ENCODE data around the gene ACBD7.

The ACBD7 gene

DNA sequence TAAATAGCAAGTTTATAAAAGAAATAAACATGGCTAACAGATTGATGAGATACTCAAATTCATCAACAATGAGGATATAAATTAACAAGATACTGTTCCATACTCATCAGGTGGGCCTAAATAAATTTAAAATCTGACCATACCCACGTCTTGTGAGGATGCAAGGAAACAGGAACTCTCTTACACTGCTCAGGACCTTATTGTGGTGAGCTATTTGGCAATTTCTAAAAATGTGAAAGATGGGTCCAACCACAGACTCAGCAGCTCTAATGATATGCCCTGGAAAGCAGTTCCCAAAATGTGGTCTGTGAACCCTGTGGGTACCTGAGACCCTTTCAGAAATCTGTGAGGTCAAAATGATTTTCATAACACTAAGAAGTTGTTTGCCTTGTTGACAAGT, 30.0 kb upstream of the ACBD7 start:
- Histone ChIP-seq H3K4me3 (ENCODE audit: low read depth in 1 of 2, low read length in 2 of 2) (no peak overlapping the region), H3K9me3 (ENCODE audit: low read length) (no peaks in the 10 kb centered on the region), H3K27me3 (ENCODE audit: control insufficient read depth in 1 of 2, insufficient read depth in 2 of 2, low read length in 2 of 2) (no peaks in the 10 kb centered on the region), H3K9ac (ENCODE audit: low read length) (no peak overlapping the region), H3K27ac (ENCODE audit: low read depth, low read length) (no peak overlapping the region), H3K36me3 (ENCODE audit: insufficient read depth, low read length) (peaks cover 41% of the 10 kb centered on the region), H3K4me1 (ENCODE audit: insufficient read depth, low read length) (no peaks in the 10 kb centered on the region)

GRCh38 chr10:15116225-15116624, 27.6 kb upstream of the ACBD7 start:
- Histone ChIP-seq H3K27ac (ENCODE audit: low read depth, low read length) (no peak overlapping the region), H3K4me3 (ENCODE audit: low read depth in 1 of 2, low read length in 2 of 2) (no peak overlapping the region), H3K9ac (ENCODE audit: low read length) (no peak overlapping the region), H3K4me1 (ENCODE audit: insufficient read depth, low read length) (no peaks in the 10 kb centered on the region), H3K27me3 (ENCODE audit: control insufficient read depth in 1 of 2, insufficient read depth in 2 of 2, low read length in 2 of 2) (no peaks in the 10 kb centered on the region), H3K9me3 (ENCODE audit: low read length) (no peaks in the 10 kb centered on the region), H3K36me3 (ENCODE audit: insufficient read depth, low read length) (peaks cover 43% of the 10 kb centered on the region)

- no peak overlapping the region for H3K4me3 ChIP-seq (ENCODE audit: low read depth in 1 of 2, low read length in 2 of 2)
- H3K36me3 ChIP-seq (ENCODE audit: insufficient read depth, low read length), result peaks cover 40% of the 10 kb centered on the region
- no peak overlapping the region for H3K9ac ChIP-seq (ENCODE audit: low read length)
- no peaks in the 10 kb centered on the region for H3K4me1 ChIP-seq (ENCODE audit: insufficient read depth, low read length)
- no peaks in the 10 kb centered on the region for H3K9me3 ChIP-seq (ENCODE audit: low read length)
- H3K27ac ChIP-seq (ENCODE audit: low read depth, low read length), result no peak overlapping the region
- no peaks in the 10 kb centered on the region for H3K27me3 ChIP-seq (ENCODE audit: control insufficient read depth in 1 of 2, insufficient read depth in 2 of 2, low read length in 2 of 2)
Observed at GRCh38 chr10:15113766-15114165, 25.2 kb upstream of the ACBD7 start.

GRCh38 chr10:15112657-15113056, 24.1 kb upstream of the ACBD7 start:
- Histone ChIP-seq H3K9ac (ENCODE audit: low read length) (no peak overlapping the region), H3K36me3 (ENCODE audit: insufficient read depth, low read length) (peaks cover 38% of the 10 kb centered on the region)

GRCh38 chr10:15106352-15107013, 17.9 kb upstream of the ACBD7 start:
- H3K9ac ChIP-seq (ENCODE audit: low read length), result no peak overlapping the region
- H3K4me3 ChIP-seq (ENCODE audit: low read depth in 1 of 2, low read length in 2 of 2), result no peak overlapping the region
- peaks cover 3% of the 10 kb centered on the region for H3K4me1 ChIP-seq (ENCODE audit: insufficient read depth, low read length)
- H3K27ac ChIP-seq (ENCODE audit: low read depth, low read length), result no peak overlapping the region
- no peaks in the 10 kb centered on the region for H3K27me3 ChIP-seq (ENCODE audit: control insufficient read depth in 1 of 2, insufficient read depth in 2 of 2, low read length in 2 of 2)
- peaks cover 59% of the 10 kb centered on the region for H3K36me3 ChIP-seq (ENCODE audit: insufficient read depth, low read length)
- no peaks in the 10 kb centered on the region for H3K9me3 ChIP-seq (ENCODE audit: low read length)

More at GRCh38 chr10:15112657-15113056, 24.1 kb upstream of the ACBD7 start:
- H3K9me3 ChIP-seq (ENCODE audit: low read length), result no peaks in the 10 kb centered on the region
- no peaks in the 10 kb centered on the region for H3K27me3 ChIP-seq (ENCODE audit: control insufficient read depth in 1 of 2, insufficient read depth in 2 of 2, low read length in 2 of 2)
- H3K4me3 ChIP-seq (ENCODE audit: low read depth in 1 of 2, low read length in 2 of 2), result no peak overlapping the region
- no peak overlapping the region for H3K27ac ChIP-seq (ENCODE audit: low read depth, low read length)
- H3K4me1 ChIP-seq (ENCODE audit: insufficient read depth, low read length), result no peaks in the 10 kb centered on the region

DNA sequence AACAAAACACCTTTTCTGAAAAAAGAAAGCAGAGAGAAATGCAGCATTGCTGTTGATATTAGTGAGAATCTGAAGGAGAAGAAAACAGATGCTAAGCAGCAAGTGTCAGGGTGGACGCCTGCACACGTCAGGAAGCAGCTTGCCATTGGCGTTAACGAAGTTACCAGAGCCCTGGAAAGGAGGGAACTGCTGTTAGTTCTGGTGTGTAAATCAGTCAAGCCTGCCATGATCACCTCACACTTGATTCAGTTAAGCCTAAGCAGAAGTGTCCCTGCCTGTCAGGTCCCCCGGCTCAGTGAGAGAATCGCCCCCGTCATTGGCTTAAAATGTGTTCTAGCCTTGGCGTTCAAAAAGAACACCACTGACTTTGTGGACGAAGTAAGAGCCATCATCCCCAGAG, 14.9 kb upstream of the ACBD7 start:
- peaks cover 50% of the 10 kb centered on the region for H3K36me3 ChIP-seq (ENCODE audit: insufficient read depth, low read length)
- no peaks in the 10 kb centered on the region for H3K9me3 ChIP-seq (ENCODE audit: low read length)
- H3K9ac ChIP-seq (ENCODE audit: low read length), result no peak overlapping the region
- H3K27ac ChIP-seq (ENCODE audit: low read depth, low read length), result no peak overlapping the region
- no peaks in the 10 kb centered on the region for H3K27me3 ChIP-seq (ENCODE audit: control insufficient read depth in 1 of 2, insufficient read depth in 2 of 2, low read length in 2 of 2)
- H3K4me1 ChIP-seq (ENCODE audit: insufficient read depth, low read length), result peaks cover 12% of the 10 kb centered on the region
- H3K4me3 ChIP-seq (ENCODE audit: low read depth in 1 of 2, low read length in 2 of 2), result no peak overlapping the region

DNA sequence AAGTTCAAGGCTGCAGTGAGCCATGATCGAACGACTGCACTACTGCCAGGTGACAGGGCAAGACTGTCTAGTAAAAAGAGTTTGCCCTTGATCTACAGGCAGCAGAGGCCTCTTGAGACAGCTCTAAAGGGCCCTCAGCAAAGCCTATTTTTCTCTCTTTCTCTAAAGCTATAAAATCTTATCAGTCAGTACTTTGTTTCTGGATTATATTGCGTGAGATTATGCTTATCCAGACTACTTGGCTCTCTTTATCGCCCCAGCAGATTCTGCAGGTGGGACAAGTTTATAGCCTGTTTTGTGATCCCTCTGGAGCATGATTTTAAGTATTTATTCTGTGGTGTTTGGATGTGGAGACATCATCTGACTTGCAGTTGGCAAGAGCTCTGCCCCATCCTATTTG, 11.3 kb upstream of the ACBD7 start:
- peaks cover 24% of the 10 kb centered on the region for H3K36me3 ChIP-seq (ENCODE audit: insufficient read depth, low read length)
- H3K9me3 ChIP-seq (ENCODE audit: low read length), result no peaks in the 10 kb centered on the region
- no peaks in the 10 kb centered on the region for H3K27me3 ChIP-seq (ENCODE audit: control insufficient read depth in 1 of 2, insufficient read depth in 2 of 2, low read length in 2 of 2)
- H3K9ac ChIP-seq (ENCODE audit: low read length), result no peak overlapping the region
- no peak overlapping the region for H3K27ac ChIP-seq (ENCODE audit: low read depth, low read length)
- no peak overlapping the region for H3K4me3 ChIP-seq (ENCODE audit: low read depth in 1 of 2, low read length in 2 of 2)
- peaks cover 21% of the 10 kb centered on the region for H3K4me1 ChIP-seq (ENCODE audit: insufficient read depth, low read length)

- peaks cover 21% of the 10 kb centered on the region for H3K4me1 ChIP-seq (ENCODE audit: insufficient read depth, low read length)
- H3K27me3 ChIP-seq (ENCODE audit: control insufficient read depth in 1 of 2, insufficient read depth in 2 of 2, low read length in 2 of 2), result no peaks in the 10 kb centered on the region
- H3K9ac ChIP-seq (ENCODE audit: low read length), result peak within 1 kb of the TSS; percentile 83
- no peaks in the 10 kb centered on the region for H3K9me3 ChIP-seq (ENCODE audit: low read length)
- H3K36me3 ChIP-seq (ENCODE audit: insufficient read depth, low read length), result peaks cover 6% of the 10 kb centered on the region
- peak within 1 kb of the TSS; percentile 87 to 95 for H3K4me3 ChIP-seq (ENCODE audit: low read depth in 1 of 2, low read length in 2 of 2)
- H3K27ac ChIP-seq (ENCODE audit: low read depth, low read length), result peak within 1 kb of the TSS; percentile 99
Observed at GRCh38 chr10:15097011-15097812, 8.6 kb upstream of the ACBD7 start, which contains the start of gene RPP38. TSS of gene RPP38 (plus strand) at chr10:15097355. CDS start at chr10:15103315, 5,960 bp downstream.

- Histone ChIP-seq H3K27ac (ENCODE audit: low read depth, low read length) (peak overlapping the region; percentile 99), H3K4me3 (ENCODE audit: low read depth in 1 of 2, low read length in 2 of 2) (peak overlapping the region; percentile 87 to 95), H3K9me3 (ENCODE audit: low read length) (no peaks in the 10 kb centered on the region), H3K9ac (ENCODE audit: low read length) (peak overlapping the region; percentile 83), H3K36me3 (ENCODE audit: insufficient read depth, low read length) (peaks cover under 1% of the 10 kb centered on the region), H3K4me1 (ENCODE audit: insufficient read depth, low read length) (peaks cover 21% of the 10 kb centered on the region), H3K27me3 (ENCODE audit: control insufficient read depth in 1 of 2, insufficient read depth in 2 of 2, low read length in 2 of 2) (no peaks in the 10 kb centered on the region)
Observed at GRCh38 chr10:15096661-15097010, 8.1 kb upstream of the ACBD7 start.

- Histone ChIP-seq H3K9me3 (ENCODE audit: low read length) (no peaks in the 10 kb centered on the region), H3K9ac (ENCODE audit: low read length) (no peak overlapping the region), H3K27me3 (ENCODE audit: control insufficient read depth in 1 of 2, insufficient read depth in 2 of 2, low read length in 2 of 2) (no peaks in the 10 kb centered on the region), H3K4me1 (ENCODE audit: insufficient read depth, low read length) (peaks cover 7% of the 10 kb centered on the region), H3K36me3 (ENCODE audit: insufficient read depth, low read length) (no peaks in the 10 kb centered on the region), H3K27ac (ENCODE audit: low read depth, low read length) (no peak overlapping the region), H3K4me3 (ENCODE audit: low read depth in 1 of 2, low read length in 2 of 2) (no peak overlapping the region)
Observed at GRCh38 chr10:15092855-15093408, 4.4 kb upstream of the ACBD7 start.

DNA sequence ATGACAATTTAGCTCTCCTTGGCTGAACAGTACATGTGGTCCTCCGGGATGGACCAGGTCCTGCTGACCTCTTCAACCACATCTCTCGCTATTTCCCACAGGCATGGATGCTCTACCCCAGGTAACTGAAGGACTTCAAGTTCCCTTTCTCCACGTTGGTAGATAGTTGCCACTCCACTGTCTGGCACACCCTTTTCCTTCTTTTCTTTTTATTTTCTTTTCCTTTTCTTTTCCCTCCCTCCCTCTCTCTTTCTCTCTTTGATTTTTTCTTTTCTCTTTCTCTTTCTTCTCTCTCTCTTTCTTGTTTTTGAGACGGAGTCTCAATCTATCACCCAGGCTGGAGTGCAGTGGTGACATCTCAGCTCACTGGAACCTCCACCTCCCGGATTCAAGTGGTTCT, 2.8 kb upstream of the ACBD7 start:
- Histone ChIP-seq H3K27ac (ENCODE audit: low read depth, low read length) (no peak overlapping the region), H3K36me3 (ENCODE audit: insufficient read depth, low read length) (no peaks in the 10 kb centered on the region), H3K9ac (ENCODE audit: low read length) (no peak overlapping the region), H3K27me3 (ENCODE audit: control insufficient read depth in 1 of 2, insufficient read depth in 2 of 2, low read length in 2 of 2) (no peaks in the 10 kb centered on the region), H3K4me1 (ENCODE audit: insufficient read depth, low read length) (peaks cover 2% of the 10 kb centered on the region), H3K9me3 (ENCODE audit: low read length) (no peaks in the 10 kb centered on the region), H3K4me3 (ENCODE audit: low read depth in 1 of 2, low read length in 2 of 2) (no peak overlapping the region)

All from muscle layer of colon (tissue), 2 donors.